Panc1 (cell line): ENCODE results near the gene TM7SF3. TPM values are rescaled to one million over a fixed set of nuclear protein-coding genes. Genes with fewer than 3 reads are reported as not detected.

ENCODE experiments used
- ATAC-seq: fragments of 200-7000 bp; cut with Tn5 transposase; 2 replicates; pipeline ENCODE4 v1.9.1; 2020; ENCODE audit warnings: mild to moderate bottlenecking, moderate library complexity
- BruUV-seq: library from RNA; stranded (reverse); fragments of 400-500 nt; replicated peaks from 2 replicates; lab custom pipeline; 2021; lab: Mats Ljungman, UMichigan
- CTCF ChIA-PET: fragments of 300-600 bp; sonication (Branson Sonifier 250); formaldehyde crosslinking; loops from one replicate; lab custom pipeline; 2022; ENCODE audit warnings: antibody characterized with exemption; lab: Charles Lee
- POLR2A ChIA-PET: fragments of 300-600 bp; sonication (Branson Sonifier 250); formaldehyde crosslinking; loops from one replicate; lab custom pipeline; 2022; ENCODE audit warnings: antibody characterized with exemption; lab: Charles Lee
- DNase-seq: peaks from one replicate; pipeline ENCODE4 v3.0.0-alpha.2; 2010; ENCODE audit warnings: low read depth, low spot score
- H3K27ac ChIP-seq: 2 replicates; pipeline ENCODE4 v1.5.1; 2011; ENCODE audit warnings: mild to moderate bottlenecking, low read length, inconsistent platforms
- H3K27me3 ChIP-seq: fragments of 200-500 bp; sonication (Bioruptor generic); 2 replicates; pipeline ENCODE4 v1.6.0; 2014; ENCODE audit warnings: low read length, inconsistent platforms; ENCODE audit not compliant: control insufficient read depth, insufficient read depth
- H3K36me3 ChIP-seq: fragments of 200-500 bp; sonication (Bioruptor generic); 2 replicates; pipeline ENCODE4 v1.5.1; 2014; ENCODE audit warnings: inconsistent platforms, mild to moderate bottlenecking, low read length, moderate library complexity; ENCODE audit not compliant: control insufficient read depth, insufficient read depth
- H3K4me1 ChIP-seq: 2 replicates; pipeline ENCODE4 v1.5.1; 2011; ENCODE audit warnings: inconsistent platforms, mild to moderate bottlenecking, low read length, moderate library complexity; ENCODE audit not compliant: control insufficient read depth, insufficient read depth
- H3K4me3 ChIP-seq, 2 experiments: 2 replicates each; pipeline ENCODE4 v1.5.1; 2011 to 2012; ENCODE audit warnings: low read depth in 2 of 2, low read length in 2 of 2, mild to moderate bottlenecking in 2 of 2, inconsistent platforms in 1 of 2, moderate library complexity in 1 of 2
- H3K9me3 ChIP-seq: fragments of 200-500 bp; sonication (Bioruptor generic); 2 replicates; pipeline ENCODE4 v1.5.1; 2014; ENCODE audit warnings: low read depth, mild to moderate bottlenecking, inconsistent platforms, low read length, moderate library complexity; ENCODE audit not compliant: control insufficient read depth, insufficient read depth
- POLR2AphosphoS5 ChIP-seq: IDR thresholded peaks from 2 replicates; pipeline ENCODE4 v1.6.1; 2012; ENCODE audit warnings: mild to moderate bottlenecking, low read depth, low read length, moderate library complexity
- SIN3A ChIP-seq: IDR thresholded peaks from 2 replicates; pipeline ENCODE4 v1.6.1; 2012; ENCODE audit warnings: low read depth, mild to moderate bottlenecking, low read length, moderate library complexity, borderline replicate concordance; ENCODE audit not compliant: insufficient read depth
- TCF7L2 ChIP-seq: IDR thresholded peaks from 2 replicates; pipeline ENCODE4 v1.6.1; 2011; ENCODE audit warnings: mild to moderate bottlenecking, low read depth, low read length, inconsistent platforms
- in situ Hi-C: cut with HindIII; loops from 2 replicates; pipeline ENCODE4 v1.10.0; 2016; ENCODE audit warnings: low sequenced_read_pairs, low pct_unique_long_range_greater_than_20kb
- intact Hi-C: fragments of 100-400 bp; cut with micrococcal nuclease; formaldehyde crosslinking; loops from one replicate; pipeline ENCODE4 v1.10.0; 2022; ENCODE audit not compliant: unreplicated experiment
- total RNA-seq: library from RNA; stranded (reverse); gene quantifications from one replicate; pipeline ENCODE4 v1.2.1, GENCODE V29; 2021; ENCODE audit not compliant: unreplicated experiment
- TF ChIP-seq, protein P1 (sequence below): fragments of 450-650 bp; IDR thresholded peaks from 2 replicates; pipeline ENCODE4 v1.5.1; 2017; ENCODE audit warnings: mild to moderate bottlenecking
- TF ChIP-seq, protein P2 (sequence below), 2 experiments: IDR thresholded peaks; 2 replicates each; pipeline ENCODE4 v1.6.1; 2011 to 2012; ENCODE audit warnings: low read depth in 2 of 2, control low read depth in 1 of 2, low read length in 1 of 2, mild to moderate bottlenecking in 1 of 2, moderate library complexity in 1 of 2; ENCODE audit not compliant: insufficient read depth in 1 of 2

Gene TM7SF3
- total RNA-seq, 1 experiment from 2014 or later = 59.8 TPM

DNA sequence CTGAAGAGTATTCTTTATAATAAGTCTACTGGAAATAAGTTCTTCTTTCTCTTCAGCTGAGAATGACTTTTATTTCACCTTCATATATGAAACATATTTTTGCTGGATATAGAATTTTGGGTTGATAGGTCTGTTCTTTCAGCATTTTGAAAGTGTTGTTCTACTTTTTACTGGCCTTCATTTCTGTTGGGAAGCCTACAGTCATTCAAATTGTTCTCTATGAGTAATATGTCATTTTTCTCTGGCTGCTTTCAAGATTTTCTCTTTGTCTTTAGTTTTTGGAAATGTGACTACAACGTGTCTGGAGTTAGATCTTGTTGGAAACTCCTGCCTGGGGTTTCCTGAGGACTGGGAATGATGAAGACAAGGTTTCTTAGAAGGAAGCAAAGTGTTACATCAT is 65.9 kb downstream of the TM7SF3 start:
- ATAC-seq (no peak), DNase-seq (no peak)
- intact Hi-C loops (no loop called here), in situ Hi-C loops (no loop called here)
- no peaks in the 10 kb centered on the region for H3K36me3 ChIP-seq
- H3K4me1 ChIP-seq = no peaks in the 10 kb centered on the region
- H3K27ac ChIP-seq = no peak overlapping the region
- ChIA-PET POLR2A (no interaction called here), CTCF (no interaction called here)
- TF ChIP-seq, protein P1, sequence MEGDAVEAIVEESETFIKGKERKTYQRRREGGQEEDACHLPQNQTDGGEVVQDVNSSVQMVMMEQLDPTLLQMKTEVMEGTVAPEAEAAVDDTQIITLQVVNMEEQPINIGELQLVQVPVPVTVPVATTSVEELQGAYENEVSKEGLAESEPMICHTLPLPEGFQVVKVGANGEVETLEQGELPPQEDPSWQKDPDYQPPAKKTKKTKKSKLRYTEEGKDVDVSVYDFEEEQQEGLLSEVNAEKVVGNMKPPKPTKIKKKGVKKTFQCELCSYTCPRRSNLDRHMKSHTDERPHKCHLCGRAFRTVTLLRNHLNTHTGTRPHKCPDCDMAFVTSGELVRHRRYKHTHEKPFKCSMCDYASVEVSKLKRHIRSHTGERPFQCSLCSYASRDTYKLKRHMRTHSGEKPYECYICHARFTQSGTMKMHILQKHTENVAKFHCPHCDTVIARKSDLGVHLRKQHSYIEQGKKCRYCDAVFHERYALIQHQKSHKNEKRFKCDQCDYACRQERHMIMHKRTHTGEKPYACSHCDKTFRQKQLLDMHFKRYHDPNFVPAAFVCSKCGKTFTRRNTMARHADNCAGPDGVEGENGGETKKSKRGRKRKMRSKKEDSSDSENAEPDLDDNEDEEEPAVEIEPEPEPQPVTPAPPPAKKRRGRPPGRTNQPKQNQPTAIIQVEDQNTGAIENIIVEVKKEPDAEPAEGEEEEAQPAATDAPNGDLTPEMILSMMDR = no peak
- TF ChIP-seq, protein P2, sequence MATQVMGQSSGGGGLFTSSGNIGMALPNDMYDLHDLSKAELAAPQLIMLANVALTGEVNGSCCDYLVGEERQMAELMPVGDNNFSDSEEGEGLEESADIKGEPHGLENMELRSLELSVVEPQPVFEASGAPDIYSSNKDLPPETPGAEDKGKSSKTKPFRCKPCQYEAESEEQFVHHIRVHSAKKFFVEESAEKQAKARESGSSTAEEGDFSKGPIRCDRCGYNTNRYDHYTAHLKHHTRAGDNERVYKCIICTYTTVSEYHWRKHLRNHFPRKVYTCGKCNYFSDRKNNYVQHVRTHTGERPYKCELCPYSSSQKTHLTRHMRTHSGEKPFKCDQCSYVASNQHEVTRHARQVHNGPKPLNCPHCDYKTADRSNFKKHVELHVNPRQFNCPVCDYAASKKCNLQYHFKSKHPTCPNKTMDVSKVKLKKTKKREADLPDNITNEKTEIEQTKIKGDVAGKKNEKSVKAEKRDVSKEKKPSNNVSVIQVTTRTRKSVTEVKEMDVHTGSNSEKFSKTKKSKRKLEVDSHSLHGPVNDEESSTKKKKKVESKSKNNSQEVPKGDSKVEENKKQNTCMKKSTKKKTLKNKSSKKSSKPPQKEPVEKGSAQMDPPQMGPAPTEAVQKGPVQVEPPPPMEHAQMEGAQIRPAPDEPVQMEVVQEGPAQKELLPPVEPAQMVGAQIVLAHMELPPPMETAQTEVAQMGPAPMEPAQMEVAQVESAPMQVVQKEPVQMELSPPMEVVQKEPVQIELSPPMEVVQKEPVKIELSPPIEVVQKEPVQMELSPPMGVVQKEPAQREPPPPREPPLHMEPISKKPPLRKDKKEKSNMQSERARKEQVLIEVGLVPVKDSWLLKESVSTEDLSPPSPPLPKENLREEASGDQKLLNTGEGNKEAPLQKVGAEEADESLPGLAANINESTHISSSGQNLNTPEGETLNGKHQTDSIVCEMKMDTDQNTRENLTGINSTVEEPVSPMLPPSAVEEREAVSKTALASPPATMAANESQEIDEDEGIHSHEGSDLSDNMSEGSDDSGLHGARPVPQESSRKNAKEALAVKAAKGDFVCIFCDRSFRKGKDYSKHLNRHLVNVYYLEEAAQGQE (IDR thresholded peaks at IDR 0.05; ENCODE audit: insufficient read depth in 1 of 2, low read depth in 2 of 2, low read length in 1 of 2) = no peak
- TF ChIP-seq POLR2AphosphoS5 = no peak
- TF ChIP-seq TCF7L2 = no peak
- TF ChIP-seq SIN3A = no peak
- no peak overlapping the region for H3K4me3 ChIP-seq
- no peaks in the 10 kb centered on the region for H3K27me3 ChIP-seq
- BruUV-seq = no TSS peak
- no peaks in the 10 kb centered on the region; the same call in 1 of the 2 replicates for H3K9me3 ChIP-seq

DNA sequence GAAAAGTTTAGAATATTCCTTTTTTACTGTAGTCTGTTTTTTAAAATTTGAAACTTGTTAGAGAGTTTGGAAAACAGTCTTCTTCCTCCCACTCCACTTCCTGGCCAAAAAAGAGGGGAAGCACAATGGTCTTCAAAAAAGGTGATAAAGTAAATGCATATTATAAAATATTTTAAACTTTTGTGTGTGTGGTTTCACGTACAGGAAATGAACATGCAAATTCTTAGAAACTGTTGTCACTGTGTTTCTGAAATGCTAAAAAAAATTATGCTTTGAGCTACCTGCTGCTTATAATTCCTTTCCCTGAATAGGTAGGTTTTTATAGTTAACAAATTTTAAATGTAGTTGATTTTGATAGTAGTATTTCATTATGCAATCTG is 73.0 kb downstream of the TM7SF3 start:
- intact Hi-C loops (no loop called here), in situ Hi-C loops (no loop called here)
- no peak overlapping the region; the same call in 1 of the 2 replicates for H3K27ac ChIP-seq
- CTCF ChIA-PET = no interaction called here
- no peaks in the 10 kb centered on the region for H3K27me3 ChIP-seq
- no peak overlapping the region for H3K4me3 ChIP-seq
- H3K36me3 ChIP-seq = peaks cover 4% of the 10 kb centered on the region; the same call in 1 of the 2 replicates
- H3K4me1 ChIP-seq = peaks cover 24% of the 10 kb centered on the region
- no TSS peak for BruUV-seq
- no peak for DNase-seq
- no peaks in the 10 kb centered on the region for H3K9me3 ChIP-seq
- TF ChIP-seq, protein P2 (IDR thresholded peaks at IDR 0.05; ENCODE audit: insufficient read depth in 1 of 2, low read depth in 2 of 2, low read length in 1 of 2) = no peak
- TF ChIP-seq, protein P1 = no peak
- POLR2A ChIA-PET = no interaction called here
- ATAC-seq = no peak
